Sigmoid colon (tissue), 7 donors: ENCODE measurements around the gene C1orf56. TPM values are rescaled to one million over a fixed set of nuclear protein-coding genes. Genes with fewer than 3 reads are reported as not detected.
"Not testable (repeated sequence)": the region's sequence is repeated elsewhere in the genome, so short reads cannot be mapped to it uniquely, and the experiment has no call there.

Experiments
- DNase-seq: peaks from one replicate; pipeline ENCODE4 v3.0.0-alpha.2; 2019
- H3K27ac ChIP-seq, 4 donors: fragments of 200-600 bp; sonication (generic); one replicate each; pipeline ENCODE4 v1.5.1; 2016 to 2019; ENCODE audit warnings: mild to moderate bottlenecking in 1 of 4
- H3K27me3 ChIP-seq, 3 donors: fragments of 200-600 bp; sonication (generic); one replicate each; pipeline ENCODE4 v1.5.1; 2019; ENCODE audit warnings: mild to moderate bottlenecking in 1 of 3
- H3K36me3 ChIP-seq, 4 donors: fragments of 200-600 bp; sonication (generic); one replicate each; pipeline ENCODE4 v1.5.1; 2016 to 2019
- H3K4me1 ChIP-seq, 4 donors: fragments of 200-600 bp; sonication (generic); one replicate each; pipeline ENCODE4 v1.5.1; 2017 to 2019
- H3K4me3 ChIP-seq, 4 donors: fragments of 200-600 bp; sonication (generic); one replicate each; pipeline ENCODE4 v1.5.1; 2017 to 2019; ENCODE audit warnings: mild to moderate bottlenecking in 2 of 4, moderate library complexity in 1 of 4
- H3K9me3 ChIP-seq, 4 donors: fragments of 200-600 bp in 3 of 4; sonication (generic) in 3 of 4; one replicate each; pipeline versions ENCODE4 v1.5.1 to v1.6.1; 2013 to 2019
- EP300 ChIP-seq, 4 donors: sonication (generic); formaldehyde crosslinking; IDR thresholded peaks; one replicate each; pipeline ENCODE4 v1.6.1; 2017; ENCODE audit warnings: antibody characterized with exemption in 4 of 4
- POLR2A ChIP-seq, 2 donors: fragments of 450-650 bp; IDR thresholded peaks; one replicate each; pipeline ENCODE4 v1.6.1; 2016; ENCODE audit warnings: antibody characterized with exemption in 2 of 2, mild to moderate bottlenecking in 2 of 2, moderate library complexity in 2 of 2
- POLR2AphosphoS5 ChIP-seq, 4 donors: sonication (generic); formaldehyde crosslinking; IDR thresholded peaks; one replicate each; pipeline ENCODE4 v1.6.1; 2017; ENCODE audit warnings: antibody characterized with exemption in 4 of 4
- WGBS, 2 donors: extraction: QIAGEN DNeasy Blood & Tissue Kit; methylation state at CpG; one replicate each; pipeline ENCODE4 v1.1.7; 2013; 5-methylcytosine and 5-hydroxymethylcytosine counted together
- intact Hi-C: fragments of 100-400 bp; cut with DNase I; formaldehyde crosslinking; loops from one replicate; pipeline ENCODE4 v1.15.1; 2023
- polyA plus RNA-seq, 3 donors: library from polyadenylated mRNA; stranded (reverse); fragments of 200-250 nt; gene quantifications; one replicate each; pipeline ENCODE4 v1.2.3, GENCODE V29; 2013
- small RNA-seq, 3 donors: library from RNA; depleted of rRNA; stranded (forward); fragments of <200 nt; gene quantifications; one replicate each; pipeline ENCODE3, GENCODE V24; 2016
- total RNA-seq, 4 donors: library from RNA; depleted of rRNA; stranded (reverse); fragments of >200 nt; gene quantifications; one replicate each; pipeline ENCODE4 v1.1.0, GENCODE V29; 2016
- TF ChIP-seq, protein P1 (sequence below), 4 experiments: fragments of 450-650 bp in 3 of 4; fragments of 200-600 bp in 1 of 4; IDR thresholded peaks; one replicate each; pipeline ENCODE4 v1.5.1; 2016 to 2019; ENCODE audit warnings: antibody characterized with exemption in 4 of 4, mild to moderate bottlenecking in 3 of 4, moderate library complexity in 2 of 4
- donor health status: healthy with polysubstance abuse.
- donor health status: Bipolar disorder and iron deficiency.
- donor health status: healthy.

Gene C1orf56
- total and polyA plus RNA-seq, 7 donors, result 0.46 to 7.8 (median 4.1) TPM

DNA sequence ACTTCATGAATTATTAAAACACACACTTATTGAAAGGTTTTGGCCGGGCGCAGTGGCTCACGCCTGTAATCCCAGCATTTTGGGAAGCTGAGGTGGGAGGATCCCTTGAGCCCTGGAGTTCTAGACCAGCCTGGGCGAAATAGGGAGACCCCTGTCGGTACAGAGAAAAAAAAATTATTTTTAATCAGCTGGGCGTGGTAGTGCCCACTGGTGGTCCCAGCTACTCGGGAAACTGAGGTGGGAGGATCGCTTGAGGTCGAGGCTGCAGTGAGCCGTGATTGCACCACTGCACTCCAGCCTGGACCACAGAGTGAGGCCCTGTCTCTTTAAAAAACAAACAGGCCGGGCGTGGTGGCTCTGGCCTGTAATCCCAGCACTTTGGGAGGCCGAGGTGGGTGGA lies 24.7 kb downstream of the C1orf56 start:
- TF ChIP-seq POLR2A (IDR thresholded peaks at IDR 0.05) (no peak), POLR2AphosphoS5 (IDR thresholded peaks at IDR 0.05) (no peak), EP300 (IDR thresholded peaks at IDR 0.05) (no peak)
- TF ChIP-seq, protein P1, sequence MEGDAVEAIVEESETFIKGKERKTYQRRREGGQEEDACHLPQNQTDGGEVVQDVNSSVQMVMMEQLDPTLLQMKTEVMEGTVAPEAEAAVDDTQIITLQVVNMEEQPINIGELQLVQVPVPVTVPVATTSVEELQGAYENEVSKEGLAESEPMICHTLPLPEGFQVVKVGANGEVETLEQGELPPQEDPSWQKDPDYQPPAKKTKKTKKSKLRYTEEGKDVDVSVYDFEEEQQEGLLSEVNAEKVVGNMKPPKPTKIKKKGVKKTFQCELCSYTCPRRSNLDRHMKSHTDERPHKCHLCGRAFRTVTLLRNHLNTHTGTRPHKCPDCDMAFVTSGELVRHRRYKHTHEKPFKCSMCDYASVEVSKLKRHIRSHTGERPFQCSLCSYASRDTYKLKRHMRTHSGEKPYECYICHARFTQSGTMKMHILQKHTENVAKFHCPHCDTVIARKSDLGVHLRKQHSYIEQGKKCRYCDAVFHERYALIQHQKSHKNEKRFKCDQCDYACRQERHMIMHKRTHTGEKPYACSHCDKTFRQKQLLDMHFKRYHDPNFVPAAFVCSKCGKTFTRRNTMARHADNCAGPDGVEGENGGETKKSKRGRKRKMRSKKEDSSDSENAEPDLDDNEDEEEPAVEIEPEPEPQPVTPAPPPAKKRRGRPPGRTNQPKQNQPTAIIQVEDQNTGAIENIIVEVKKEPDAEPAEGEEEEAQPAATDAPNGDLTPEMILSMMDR (IDR thresholded peaks at IDR 0.05), result no peak
- DNase-seq, result no peak
- intact Hi-C loops, result no loop called here

DNA sequence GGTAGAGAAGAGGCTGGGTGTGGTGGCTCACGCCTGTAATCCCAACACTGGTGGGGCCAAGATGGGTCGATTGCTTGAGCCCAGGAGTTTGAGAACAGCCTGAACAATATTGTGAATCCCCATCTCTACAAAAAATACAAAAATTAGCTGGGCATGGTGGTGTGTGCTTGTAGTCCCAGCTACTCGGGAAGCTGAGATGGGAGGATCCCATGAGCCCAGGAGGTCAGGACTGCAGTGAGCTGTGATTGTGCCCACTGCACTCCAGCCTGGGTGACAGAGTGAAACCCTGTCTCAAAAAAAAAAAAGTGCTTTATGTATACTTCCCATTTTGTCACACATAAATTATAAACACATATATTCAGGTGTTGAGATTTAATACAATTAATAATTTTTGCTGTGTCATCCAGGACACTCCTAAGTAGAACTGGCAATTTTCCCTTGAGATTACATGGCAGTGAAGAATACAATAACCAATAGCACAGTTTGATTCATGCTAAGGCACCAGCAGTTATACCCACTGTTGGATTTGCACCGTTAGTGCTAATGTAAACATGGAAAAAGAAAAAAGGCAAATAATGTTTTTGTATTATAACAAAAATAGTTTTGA lies 38.5 kb downstream of the C1orf56 start:
- intact Hi-C loops, result no loop called here
- no peaks in the 10 kb centered on the region for H3K36me3 ChIP-seq
- H3K9me3 ChIP-seq, result no peaks in the 10 kb centered on the region

More for the DNA sequence above, 24.7 kb downstream of the C1orf56 start:
- Histone ChIP-seq H3K4me1 (peaks cover 0 to 19% (median 15%) of the 10 kb centered on the region in 4 donors), H3K9me3 (no peaks in the 10 kb centered on the region), H3K4me3 (no peak overlapping the region), H3K36me3 (peaks cover 0 to 23% (median 0%) of the 10 kb centered on the region in 4 donors), H3K27ac (peak overlapping the region; percentile 95 to 99 (median 97)), H3K27me3 (no peaks in the 10 kb centered on the region)
- 74 to 88% methylated on average over 13 of the region's 13 CpGs for WGBS, 2 donors

DNA sequence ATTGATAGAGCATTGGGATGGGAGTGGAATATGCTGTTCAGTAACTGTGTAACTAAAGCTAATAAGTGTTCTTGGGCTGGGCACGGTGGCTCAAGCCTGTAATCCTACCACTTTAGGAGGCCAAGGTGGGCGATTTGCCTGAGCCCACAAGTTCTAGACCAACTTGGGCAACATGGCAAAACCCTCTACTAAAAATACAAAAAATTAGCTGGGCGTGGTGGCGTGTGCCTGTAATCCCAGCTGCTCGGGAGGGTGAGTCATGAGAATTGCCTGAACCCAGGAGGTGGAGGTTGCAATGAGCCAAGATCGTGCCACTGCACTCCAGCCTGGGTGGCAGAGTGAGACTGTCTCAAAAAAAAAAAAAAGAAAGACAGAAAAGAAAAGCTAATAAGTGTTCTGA lies 49.9 kb downstream of the C1orf56 start:
- H3K4me3 ChIP-seq, H3K27ac ChIP-seq, DNase-seq, intact Hi-C loops, H3K4me1 ChIP-seq, H3K9me3 ChIP-seq, H3K27me3 ChIP-seq: not testable (repeated sequence)
- WGBS, 2 donors, result 82 to 94% methylated on average over 6 of the region's 6 CpGs
- peaks cover 0 to 17% (median 0%) of the 10 kb centered on the region in 4 donors for H3K36me3 ChIP-seq

More for the DNA sequence above, 38.5 kb downstream of the C1orf56 start:
- no peak for DNase-seq
- TF ChIP-seq EP300 (IDR thresholded peaks at IDR 0.05) (no peak), POLR2A (IDR thresholded peaks at IDR 0.05) (no peak), POLR2AphosphoS5 (IDR thresholded peaks at IDR 0.05) (no peak)
- TF ChIP-seq, protein P1 (IDR thresholded peaks at IDR 0.05), result no peak
- Histone ChIP-seq H3K4me1 (no peaks in the 10 kb centered on the region), H3K4me3 (no peak overlapping the region), H3K27me3 (no peaks in the 10 kb centered on the region), H3K27ac (no peak overlapping the region)
- WGBS, 2 donors, result 76 to 80% methylated on average over 4 of the region's 4 CpGs

- Histone ChIP-seq H3K36me3 (peaks cover 0 to 22% (median 0%) of the 10 kb centered on the region in 4 donors), H3K27me3 (no peaks in the 10 kb centered on the region), H3K4me3 (no peak overlapping the region), H3K27ac (no peak overlapping the region), H3K4me1 (no peaks in the 10 kb centered on the region), H3K9me3 (no peaks in the 10 kb centered on the region)
- intact Hi-C loops, result no loop called here
- DNase-seq, result no peak
- TF ChIP-seq POLR2A (IDR thresholded peaks at IDR 0.05), result no peak
- TF ChIP-seq, protein P1 (IDR thresholded peaks at IDR 0.05), result no peak
- TF ChIP-seq POLR2AphosphoS5 (IDR thresholded peaks at IDR 0.05), result no peak
- no peak for TF ChIP-seq EP300 (IDR thresholded peaks at IDR 0.05)
- WGBS, 2 donors, result 92 to 98% methylated on average over 1 of the region's 1 CpG
These were observed 50.6 kb downstream of the C1orf56 start for GRCh38 chr1:151098126-151098525.

Small RNA genes lying within 50 kb of the gene (small RNA-seq; reads per million reads assigned to genes)
- gene RNU6-884P, result 0 reads per million in 3 donors

Other genes with a start within 250 kb of the C1orf56 start
- gene CTSK, start 239.5 kb upstream of the C1orf56 start, total RNA-seq, result 100 to 1,000 TPM in 1 of 4 donors, 10 to 100 TPM in 3; 33.5 to 114 (median 82.7) TPM
- gene CTSK, start 239.5 kb upstream of the C1orf56 start, polyA plus RNA-seq, result 10 to 100 TPM in 2 of 3 donors, 1 to 10 TPM in 1; 7.6 to 66.3 (median 56.5) TPM
- 10 to 100 TPM; 39.9 to 64.8 (median 56.6) TPM for gene ARNT, start 171.2 kb upstream of the C1orf56 start, total RNA-seq
- 10 to 100 TPM; 19.1 to 22.8 (median 21.5) TPM for gene ARNT, start 171.2 kb upstream of the C1orf56 start, polyA plus RNA-seq
- not detected for gene CTXND2, start 160.6 kb upstream of the C1orf56 start, total RNA-seq
- gene CTXND2, start 160.6 kb upstream of the C1orf56 start, polyA plus RNA-seq, result not detected
- gene SETDB1, start 121.4 kb upstream of the C1orf56 start, total RNA-seq, result 10 to 100 TPM; 23.9 to 36.0 (median 30.3) TPM
- gene SETDB1, start 121.4 kb upstream of the C1orf56 start, polyA plus RNA-seq, result 10 to 100 TPM in 1 of 3 donors, 1 to 10 TPM in 2; 5.5 to 24.5 (median 9.0) TPM
- 100 to 1,000 TPM in 1 of 4 donors, 10 to 100 TPM in 3; 68.7 to 103 (median 79.1) TPM for gene CERS2, start 72.9 kb upstream of the C1orf56 start, total RNA-seq
- gene CERS2, start 72.9 kb upstream of the C1orf56 start, polyA plus RNA-seq, result 100 to 1,000 TPM in 1 of 3 donors, 10 to 100 TPM in 2; 50.6 to 115 (median 97.8) TPM
- gene ANXA9, start 65.5 kb upstream of the C1orf56 start, total RNA-seq, result under 1 TPM in 1 of 4 donors, not detected in 3; 0.36 TPM
- gene ANXA9, start 65.5 kb upstream of the C1orf56 start, polyA plus RNA-seq, result under 1 TPM in 2 of 3 donors, not detected in 1; 0.45 to 0.60 TPM
- gene MINDY1, start 40.8 kb upstream of the C1orf56 start, total RNA-seq, result 10 to 100 TPM; 21.7 to 51.8 (median 27.0) TPM
- 10 to 100 TPM; 15.6 to 26.4 (median 22.1) TPM for gene MINDY1, start 40.8 kb upstream of the C1orf56 start, polyA plus RNA-seq
- gene PRUNE1, start 39.3 kb upstream of the C1orf56 start, total RNA-seq, result 10 to 100 TPM; 16.7 to 33.9 (median 27.7) TPM
- gene PRUNE1, start 39.3 kb upstream of the C1orf56 start, polyA plus RNA-seq, result 10 to 100 TPM; 15.5 to 18.7 (median 18.6) TPM
- gene BNIPL, start 11.2 kb upstream of the C1orf56 start, total RNA-seq, result under 1 TPM in 2 of 4 donors, not detected in 2; 0.28 to 0.36 TPM
- gene BNIPL, start 11.2 kb upstream of the C1orf56 start, polyA plus RNA-seq, result under 1 TPM in 1 of 3 donors, not detected in 2; 0.47 TPM
- gene CDC42SE1, start 11.9 kb downstream of the C1orf56 start, total RNA-seq, result 10 to 100 TPM; 37.8 to 53.6 (median 47.1) TPM
- gene CDC42SE1, start 11.9 kb downstream of the C1orf56 start, polyA plus RNA-seq, result 10 to 100 TPM; 35.4 to 82.8 (median 52.7) TPM
- 1 to 10 TPM; 2.1 to 5.0 (median 4.1) TPM for gene MLLT11, start 12.6 kb downstream of the C1orf56 start, total RNA-seq
- gene MLLT11, start 12.6 kb downstream of the C1orf56 start, polyA plus RNA-seq, result 1 to 10 TPM in 1 of 3 donors, under 1 TPM in 2; 0.60 to 2.9 (median 0.69) TPM
- gene GABPB2, start 23.0 kb downstream of the C1orf56 start, total RNA-seq, result 10 to 100 TPM; 20.6 to 27.0 (median 25.3) TPM
- gene GABPB2, start 23.0 kb downstream of the C1orf56 start, polyA plus RNA-seq, result 1 to 10 TPM; 3.6 to 7.9 (median 4.2) TPM
- gene SEMA6C, start 98.9 kb downstream of the C1orf56 start, total RNA-seq, result 10 to 100 TPM in 2 of 4 donors, 1 to 10 TPM in 2; 5.0 to 20.6 (median 7.8) TPM
- gene SEMA6C, start 98.9 kb downstream of the C1orf56 start, polyA plus RNA-seq, result 1 to 10 TPM in 2 of 3 donors, under 1 TPM in 1; 0.23 to 4.1 (median 1.2) TPM
- gene TNFAIP8L2, start 108.9 kb downstream of the C1orf56 start, total RNA-seq, result 1 to 10 TPM; 1.9 to 9.5 (median 7.5) TPM
- 10 to 100 TPM; 11.4 to 12.7 (median 12.6) TPM for gene TNFAIP8L2, start 108.9 kb downstream of the C1orf56 start, polyA plus RNA-seq
- 10 to 100 TPM; 15.5 to 22.7 (median 19.0) TPM for gene LYSMD1, start 118.2 kb downstream of the C1orf56 start, total RNA-seq
- gene LYSMD1, start 118.2 kb downstream of the C1orf56 start, polyA plus RNA-seq, result 1 to 10 TPM; 4.2 to 7.9 (median 7.8) TPM
- gene SCNM1, start 118.4 kb downstream of the C1orf56 start, total RNA-seq, result 10 to 100 TPM; 17.5 to 24.2 (median 19.8) TPM
- 10 to 100 TPM; 35.4 to 42.4 (median 35.6) TPM for gene SCNM1, start 118.4 kb downstream of the C1orf56 start, polyA plus RNA-seq
- gene TMOD4, start 128.2 kb downstream of the C1orf56 start, total RNA-seq, result 1 to 10 TPM in 1 of 4 donors, not detected in 3; 1.1 TPM
- 1 to 10 TPM in 1 of 3 donors, under 1 TPM in 1, not detected in 1; 0.07 to 2.1 TPM for gene TMOD4, start 128.2 kb downstream of the C1orf56 start, polyA plus RNA-seq
- 10 to 100 TPM; 34.6 to 49.7 (median 44.8) TPM for gene VPS72, start 142.4 kb downstream of the C1orf56 start, total RNA-seq
- gene VPS72, start 142.4 kb downstream of the C1orf56 start, polyA plus RNA-seq, result 10 to 100 TPM; 24.0 to 36.2 (median 32.4) TPM
- 10 to 100 TPM; 33.2 to 51.5 (median 37.8) TPM for gene PIP5K1A, start 150.8 kb downstream of the C1orf56 start, total RNA-seq
- 10 to 100 TPM in 2 of 3 donors, 1 to 10 TPM in 1; 9.6 to 23.7 (median 19.0) TPM for gene PIP5K1A, start 150.8 kb downstream of the C1orf56 start, polyA plus RNA-seq
- 100 to 1,000 TPM; 138 to 194 (median 173) TPM for gene PSMD4, start 207.0 kb downstream of the C1orf56 start, total RNA-seq
- gene PSMD4, start 207.0 kb downstream of the C1orf56 start, polyA plus RNA-seq, result 100 to 1,000 TPM; 111 to 176 (median 111) TPM
- gene ZNF687, start 234.5 kb downstream of the C1orf56 start, total RNA-seq, result 10 to 100 TPM; 17.6 to 24.2 (median 18.3) TPM
- 10 to 100 TPM in 2 of 3 donors, 1 to 10 TPM in 1; 6.6 to 16.6 (median 10.4) TPM for gene ZNF687, start 234.5 kb downstream of the C1orf56 start, polyA plus RNA-seq